Activated CD8-positive, alpha-beta memory T cell treated with anti-CD3 and anti-CD28 coated beads, Interleukin-2, amount 50 U/mL, for 4 hours (primary cell): ENCODE results near the gene FGF10.

ENCODE experiments used
- DNase-seq: peaks from one replicate; pipeline ENCODE4 v3.0.0-alpha.2; 2020

Gene FGF10

DNA sequence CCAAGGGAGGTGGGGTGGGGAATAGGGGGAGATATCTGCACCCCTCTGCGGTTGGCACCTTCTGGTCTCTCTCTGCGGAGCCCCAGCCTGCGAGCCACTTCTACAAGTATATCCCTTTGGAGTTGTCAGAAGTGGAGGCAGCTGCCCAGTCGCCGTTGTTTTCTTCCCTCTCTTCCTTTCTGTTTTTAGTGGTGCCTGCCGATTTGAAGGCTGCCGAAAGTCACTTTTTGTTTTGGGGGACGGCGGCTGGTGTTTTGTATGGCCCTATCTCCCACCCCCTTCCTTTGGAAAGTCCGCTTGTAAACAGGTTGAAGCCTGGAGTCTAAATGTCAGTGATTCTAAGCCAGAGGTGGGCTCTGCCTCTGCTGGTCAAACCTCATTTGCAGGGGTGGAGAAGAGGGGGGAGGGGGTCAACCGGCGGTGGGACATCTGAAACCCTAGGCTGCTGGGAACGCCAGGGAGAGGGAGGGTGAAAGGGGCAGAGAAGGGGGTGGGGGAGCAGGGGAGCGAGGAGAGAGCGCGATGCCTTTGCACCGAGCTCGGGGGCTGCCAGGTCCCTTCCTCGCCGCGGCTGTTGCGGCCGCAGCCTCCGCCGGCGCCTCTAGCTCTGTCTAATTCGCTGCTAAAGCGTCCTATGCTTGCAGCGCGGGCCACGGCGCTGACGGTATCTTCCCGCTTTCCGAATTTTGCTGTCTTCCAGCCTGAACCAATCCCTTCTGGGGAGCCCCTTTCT is at the start of gene FGF10:
Gene FGF10, minus strand, starts transcription at position 331 of the 733 bp plus-strand sequence. CDS start 738 bp downstream, outside the sequence.
- no peak for DNase-seq

DNA sequence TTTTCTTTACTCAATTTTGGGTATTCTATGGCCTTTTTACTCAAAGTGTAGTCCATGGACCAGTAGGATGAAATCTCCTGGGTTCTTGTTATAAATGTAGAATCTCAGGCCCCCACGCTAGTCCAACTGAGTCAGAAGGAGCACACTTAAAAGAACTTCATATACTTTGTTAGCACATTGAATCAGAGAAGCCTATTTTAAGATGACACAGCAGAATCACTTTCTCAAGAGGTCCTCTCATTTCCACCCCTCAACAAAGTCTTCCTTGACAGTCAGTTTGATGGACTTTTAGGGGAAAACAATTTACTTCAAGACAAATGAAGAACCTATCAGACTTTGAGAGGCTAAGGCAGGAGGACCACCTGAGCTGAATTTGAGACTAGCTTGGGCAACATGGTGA is 37.7 kb upstream of the FGF10 start:
- DNase-seq: no peak

GRCh38 chr5:44412286-44412685 is 23.1 kb upstream of the FGF10 start:
- DNase-seq: no peak

- DNase-seq: no peak
Measured at GRCh38 chr5:44402084-44402483, 12.9 kb upstream of the FGF10 start.

- DNase-seq: no peak
Measured at GRCh38 chr5:44401611-44402010, 12.4 kb upstream of the FGF10 start.

GRCh38 chr5:44398382-44398781 is 9.2 kb upstream of the FGF10 start:
- no peak for DNase-seq

- no peak for DNase-seq
Measured at GRCh38 chr5:44396312-44396711, 7.1 kb upstream of the FGF10 start.

GRCh38 chr5:44390351-44390750 is 1.1 kb upstream of the FGF10 start:
- DNase-seq: no peak

GRCh38 chr5:44389823-44390143 is 563 bp upstream of the FGF10 start:
- no peak for DNase-seq

DNA sequence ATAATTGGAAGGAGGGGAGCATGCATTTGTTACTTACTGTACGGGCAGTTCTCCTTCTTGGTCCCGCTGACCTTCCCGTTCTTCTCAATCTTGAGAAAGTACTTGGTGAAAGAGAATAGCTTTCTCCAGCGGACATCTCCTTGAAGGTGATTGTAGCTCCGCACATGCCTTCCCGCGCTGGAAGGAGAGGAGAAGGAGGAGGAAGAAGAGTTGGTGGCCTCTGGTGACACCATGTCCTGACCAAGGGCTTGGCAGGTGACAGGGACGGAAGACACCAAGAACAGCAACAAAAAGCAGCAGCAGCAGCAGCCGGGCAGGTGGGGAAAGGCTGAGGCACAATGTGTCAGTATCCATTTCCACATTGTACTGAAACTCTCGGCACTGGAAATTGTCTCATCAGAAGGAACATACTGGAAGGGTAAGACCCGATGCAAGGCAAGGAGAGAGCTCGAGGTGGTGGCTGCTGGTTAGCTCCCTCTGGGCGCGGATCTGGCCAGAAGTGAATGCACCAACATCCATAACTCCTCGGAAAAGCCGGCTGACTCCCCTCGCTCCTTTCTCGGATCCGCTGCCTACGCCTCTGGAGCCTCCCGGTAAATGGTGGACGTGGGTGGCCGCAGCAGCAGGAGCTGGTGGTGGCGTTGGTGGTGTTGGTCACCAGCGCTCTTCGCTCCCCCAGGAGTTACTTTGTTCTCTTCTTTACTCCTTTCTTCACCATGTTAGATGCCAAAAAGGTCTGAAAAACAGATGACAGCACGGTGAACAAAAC is 715 bp downstream of the FGF10 start:
- no peak for DNase-seq

GRCh38 chr5:44387921-44388320 is 1.3 kb downstream of the FGF10 start:
- no peak for DNase-seq

GRCh38 chr5:44387406-44387805 is 1.8 kb downstream of the FGF10 start:
- DNase-seq: no peak

GRCh38 chr5:44385291-44385900 is 3.8 kb downstream of the FGF10 start:
- DNase-seq: no peak

DNA sequence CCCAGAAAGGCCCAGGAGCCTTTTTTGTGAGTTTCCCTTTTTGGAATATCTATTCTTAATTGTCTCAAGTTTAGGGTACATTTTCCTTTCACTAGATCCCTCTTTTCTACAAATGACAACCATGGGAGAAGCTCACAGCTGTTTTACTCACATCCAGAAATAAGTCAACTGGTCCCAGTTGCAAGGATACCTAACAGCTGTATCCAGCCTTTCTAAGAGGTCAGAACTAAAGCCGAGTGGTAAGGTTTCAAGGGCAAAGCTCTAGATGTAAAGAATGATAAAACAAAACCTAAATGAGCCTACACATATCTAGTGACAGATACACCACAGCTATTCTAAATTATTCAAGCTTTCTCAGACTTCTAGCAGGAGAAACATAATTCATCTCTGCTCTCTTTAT is 4.4 kb downstream of the FGF10 start:
- DNase-seq: no peak

DNA sequence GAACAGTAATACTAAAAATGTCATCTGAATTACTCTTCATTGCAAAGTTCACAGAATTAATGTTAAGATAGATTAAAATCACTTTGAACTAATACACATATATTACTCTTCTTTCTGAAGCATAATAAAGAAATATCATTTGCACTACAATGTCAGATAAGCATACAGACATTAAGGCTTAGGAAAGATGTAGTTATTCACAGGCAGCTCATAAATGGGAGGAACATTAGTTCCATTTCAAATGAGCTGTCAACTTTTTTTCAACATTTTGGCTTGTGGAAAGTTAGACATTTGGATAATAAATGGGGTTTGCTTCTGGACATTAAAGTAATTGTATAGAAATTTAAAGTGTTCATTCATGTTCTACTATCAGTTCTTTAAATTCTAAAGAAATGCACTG is 6.3 kb downstream of the FGF10 start:
- DNase-seq: no peak

DNA sequence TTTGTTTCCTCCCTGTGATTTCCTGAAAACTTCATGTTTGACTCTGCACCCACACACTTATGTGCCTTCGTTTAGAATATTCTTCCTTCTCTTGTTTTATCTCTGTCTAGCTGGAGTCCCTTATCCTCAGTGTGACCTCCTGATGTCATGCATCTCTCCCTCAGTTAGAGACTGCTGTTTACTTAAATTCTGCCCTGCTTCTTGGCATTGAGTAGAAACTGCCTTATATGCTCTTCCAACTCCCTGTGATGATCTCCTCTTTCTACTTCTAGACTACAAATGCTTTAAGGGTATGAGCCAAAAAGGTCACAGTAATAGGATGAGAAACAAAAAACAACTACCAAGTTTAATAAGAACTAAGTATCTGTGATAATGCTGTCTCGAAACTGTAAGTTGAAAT is 12.2 kb downstream of the FGF10 start:
- no peak for DNase-seq

DNA sequence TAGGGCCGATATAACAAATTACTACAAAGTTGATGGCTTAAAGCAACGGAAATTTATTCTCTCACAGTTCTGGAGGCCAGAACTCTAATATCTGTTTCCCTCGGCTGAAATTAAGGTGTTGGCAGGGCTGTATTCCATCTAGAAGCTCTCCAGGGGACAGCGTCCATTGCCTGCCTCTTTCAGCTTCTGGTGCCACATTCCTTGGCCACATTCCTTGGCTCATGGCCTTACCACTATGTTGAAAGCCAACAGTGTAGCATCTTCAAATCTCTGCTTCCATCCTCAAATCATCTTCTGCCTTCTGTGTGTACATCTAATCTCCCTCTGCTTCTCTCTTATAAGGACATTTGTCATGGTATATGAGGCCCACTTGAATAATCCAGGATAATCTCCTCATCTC is 17.2 kb downstream of the FGF10 start:
- no peak for DNase-seq

DNA sequence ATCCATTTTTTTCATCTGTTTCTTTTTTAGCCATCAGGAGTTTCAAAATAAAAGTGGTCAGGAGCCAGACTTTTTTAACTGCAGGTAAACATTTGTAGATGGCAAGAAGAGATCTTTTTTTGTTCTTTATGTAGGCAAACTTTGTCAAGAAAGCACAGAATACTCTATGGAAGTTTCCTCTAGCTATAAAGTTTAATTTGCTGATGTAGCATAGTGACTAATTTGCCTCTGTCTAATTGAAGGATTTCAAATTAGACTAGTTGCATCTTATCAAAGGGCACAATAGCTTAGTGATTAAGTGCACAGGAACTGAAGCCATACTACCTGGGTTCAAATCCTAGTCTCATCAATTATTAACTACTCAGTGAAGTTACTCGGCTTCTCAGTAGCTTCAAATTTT is 22.0 kb downstream of the FGF10 start:
- DNase-seq: no peak

- no peak for DNase-seq
Measured at GRCh38 chr5:44365345-44365744, 23.9 kb downstream of the FGF10 start.

DNA sequence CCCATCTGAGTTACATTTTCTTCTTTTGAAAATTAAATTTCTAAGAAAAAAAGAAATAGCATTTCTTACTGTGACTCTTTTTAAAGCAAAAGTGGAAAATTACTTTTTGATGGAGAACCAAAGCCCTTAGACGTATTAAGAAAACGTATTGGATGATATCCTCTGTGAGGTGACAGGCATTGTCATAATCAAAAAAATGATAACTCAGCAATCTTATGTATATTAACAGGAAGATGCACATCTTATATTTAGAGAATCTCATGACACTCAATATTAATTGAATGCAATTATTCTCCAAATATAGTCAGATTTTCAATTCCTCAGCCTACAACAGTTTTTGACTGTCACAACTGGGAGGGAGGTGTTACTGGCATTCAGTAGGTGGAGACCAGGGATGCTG is 25.1 kb downstream of the FGF10 start:
- DNase-seq: no peak

- DNase-seq: no peak
Measured at GRCh38 chr5:44361342-44362001, 27.7 kb downstream of the FGF10 start.

DNA sequence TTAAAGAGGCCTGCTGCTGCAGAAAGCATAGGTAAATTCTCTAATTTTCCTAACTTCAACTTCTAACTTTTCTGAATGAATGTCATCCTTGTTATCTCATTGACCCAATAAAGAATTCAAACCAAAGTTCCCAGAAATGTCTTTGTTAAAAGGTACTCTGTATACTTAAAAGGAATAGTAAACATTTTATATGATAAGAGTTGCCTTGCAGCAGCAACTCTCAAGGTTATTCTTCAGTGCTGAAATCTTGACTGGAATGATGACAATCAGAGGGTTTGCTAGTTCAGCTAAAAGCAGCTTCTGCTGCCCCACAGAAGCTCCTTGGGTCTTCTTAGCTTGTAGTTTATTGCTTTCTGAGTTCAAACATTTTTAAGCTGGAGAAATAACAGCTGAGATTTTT is 28.3 kb downstream of the FGF10 start:
- DNase-seq: no peak

DNA sequence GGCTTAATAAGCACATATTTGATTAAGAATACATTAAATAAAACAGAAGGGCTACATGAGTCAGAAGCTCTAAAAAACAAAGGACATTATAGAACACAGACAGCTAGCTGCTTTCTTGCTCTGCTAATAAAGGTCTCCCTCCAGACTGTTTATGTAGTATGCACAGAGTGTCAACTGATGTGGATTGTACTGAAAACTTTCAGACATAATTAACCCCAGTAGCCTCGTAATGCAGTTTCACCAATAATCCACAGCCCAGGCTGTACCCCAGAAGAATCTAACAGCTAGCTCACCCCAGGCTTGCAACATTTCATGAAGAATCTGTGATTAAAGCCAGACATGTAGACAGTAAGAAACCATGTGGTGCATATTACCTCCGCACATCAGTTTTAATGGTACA is 30.8 kb downstream of the FGF10 start:
- DNase-seq: no peak

DNA sequence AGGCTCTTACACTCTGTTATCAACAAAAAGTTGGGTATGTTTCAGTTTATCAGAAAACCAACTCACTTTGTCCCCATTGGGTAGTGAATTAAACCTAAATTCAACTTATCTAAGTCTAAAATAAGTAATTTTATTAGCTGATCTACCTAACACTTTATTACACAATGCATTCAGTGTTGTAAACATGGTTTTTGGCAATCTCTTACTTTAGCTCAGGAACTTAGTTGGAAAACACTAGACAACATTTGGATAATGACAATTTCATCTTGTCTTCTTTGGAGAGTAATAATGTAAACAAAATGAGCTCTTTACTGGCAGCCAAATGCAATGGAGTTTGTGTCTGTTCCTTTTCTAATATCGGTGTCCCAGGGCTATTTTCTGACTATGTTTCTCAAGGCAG is 33.0 kb downstream of the FGF10 start:
- DNase-seq: no peak
